GM18505 (cell line): ENCODE data around the gene SLC37A2.
A peak's percentile ranks its signal among the peaks of the same experiment; 100 is the strongest.

Source experiments
- ATAC-seq: cut with Tn5 transposase; IDR thresholded peaks from one replicate; pipeline ENCODE4 v1.9.1; 2021; ENCODE audit not compliant: unreplicated experiment
- POLR2A ChIP-seq: IDR thresholded peaks from 4 replicates; pipeline ENCODE4 v1.6.1; 2011; ENCODE audit warnings: borderline replicate concordance; ENCODE audit not compliant: insufficient read depth, insufficient read length; ENCODE audit errors: extremely low read depth

The SLC37A2 gene

DNA sequence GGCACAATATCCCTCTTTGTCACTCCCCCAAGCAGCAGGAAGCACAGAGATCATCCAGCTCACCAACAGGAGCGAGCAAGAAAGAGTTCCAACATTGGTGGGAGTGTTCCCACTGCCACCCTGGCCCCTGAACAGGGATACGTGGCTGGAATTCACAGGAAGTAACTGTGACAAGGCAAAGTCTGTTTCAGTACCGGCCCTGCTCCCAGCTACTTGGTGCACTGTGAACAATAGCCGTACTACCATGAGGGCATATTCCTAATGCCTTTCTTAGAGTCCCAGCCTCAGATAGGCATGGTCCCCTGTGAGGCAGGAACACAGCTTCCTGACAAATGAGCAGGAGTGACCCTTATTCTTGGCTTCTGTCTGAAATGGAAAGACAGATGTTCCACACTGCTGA is 1.8 kb upstream of the SLC37A2 start:
- no peak for TF ChIP-seq POLR2A
- no peak for ATAC-seq

DNA sequence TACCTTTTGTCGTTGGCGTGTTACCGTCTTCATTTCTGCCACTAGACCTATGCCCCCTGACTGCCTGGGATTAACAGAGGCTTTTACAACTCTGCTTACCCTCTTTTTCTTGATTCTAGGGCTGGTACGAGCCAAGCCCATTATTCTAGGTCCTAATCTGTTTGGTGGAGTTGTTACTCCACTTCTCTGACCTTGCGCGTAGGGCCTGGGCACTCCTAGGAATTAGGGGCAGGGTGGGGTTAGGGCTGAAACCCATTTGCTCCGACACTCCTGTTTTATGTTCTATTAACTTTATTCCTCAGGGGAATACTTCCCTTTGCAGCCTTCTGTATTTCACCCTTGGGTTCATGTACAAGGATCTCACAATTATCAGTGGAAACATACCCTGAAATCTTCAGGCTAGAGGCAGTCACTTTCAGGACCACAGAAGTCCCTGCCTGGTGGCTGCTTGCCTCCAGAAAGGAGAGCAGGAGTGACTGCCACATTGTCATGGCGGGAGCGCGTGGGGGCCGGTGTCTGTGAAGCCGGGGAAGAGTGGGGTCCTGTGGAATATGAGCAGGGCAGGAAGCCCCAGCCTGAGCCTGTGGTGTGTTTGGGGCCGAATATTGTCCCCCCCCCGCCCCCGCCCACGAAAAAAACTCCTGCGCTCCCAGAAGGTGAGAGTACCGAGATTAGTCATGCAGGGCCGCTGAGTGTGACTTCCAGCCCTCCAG is 731 bp upstream of the SLC37A2 start:
- ATAC-seq: peak; percentile 4
- TF ChIP-seq POLR2A: no peak

DNA sequence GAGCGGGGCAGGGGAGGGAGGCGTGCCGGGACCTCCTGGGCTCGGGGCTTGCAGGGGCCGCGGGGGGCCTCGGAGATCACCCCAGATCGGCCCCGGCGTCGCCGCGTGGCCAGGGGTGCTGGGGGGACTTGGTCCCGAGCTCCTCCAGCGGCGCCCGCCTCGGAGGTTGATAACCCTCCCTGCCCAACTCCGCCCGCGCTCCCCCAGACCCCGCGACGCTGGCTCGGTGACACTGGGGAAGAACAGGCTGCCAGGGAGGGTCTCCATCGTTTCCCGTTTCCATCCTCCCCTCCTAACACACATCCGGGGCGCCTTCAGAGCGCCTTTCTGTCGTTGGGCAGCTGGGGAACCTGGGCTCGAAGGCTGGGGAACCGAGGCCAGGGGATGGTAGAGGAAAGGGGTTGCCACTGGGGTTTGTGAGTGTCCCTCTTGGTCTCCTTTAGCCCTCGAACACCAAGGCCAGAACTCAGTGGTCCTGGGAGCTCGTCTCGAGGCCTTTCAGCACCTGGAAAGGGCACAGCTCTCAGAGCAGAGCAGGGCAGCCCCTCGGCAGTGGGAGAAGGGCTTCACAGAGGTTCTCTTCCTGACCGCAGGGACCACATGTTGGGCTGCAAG is 431 bp downstream of the SLC37A2 start:
- peak; percentile 24 for ATAC-seq
- TF ChIP-seq POLR2A: no peak

DNA sequence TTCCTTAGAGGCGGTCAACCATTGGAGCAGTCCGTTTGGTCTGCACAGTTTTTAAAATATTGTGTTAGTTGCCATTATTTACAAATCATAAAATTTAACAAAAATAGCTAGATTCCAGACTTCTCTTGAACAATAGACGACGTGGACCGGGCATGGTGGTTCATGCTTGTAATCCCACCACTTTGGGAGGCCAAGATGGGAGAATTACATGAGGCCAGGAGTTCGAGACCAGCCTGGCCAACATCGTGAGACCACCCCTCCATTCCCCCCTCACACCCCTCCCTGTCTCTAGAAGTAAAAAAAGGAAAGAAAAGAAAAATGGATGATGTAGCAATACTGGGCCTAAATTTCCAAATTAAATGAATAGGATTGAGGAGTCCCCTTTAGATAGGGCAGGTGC is 965 bp downstream of the SLC37A2 start:
- TF ChIP-seq POLR2A: no peak
- ATAC-seq: no peak

DNA sequence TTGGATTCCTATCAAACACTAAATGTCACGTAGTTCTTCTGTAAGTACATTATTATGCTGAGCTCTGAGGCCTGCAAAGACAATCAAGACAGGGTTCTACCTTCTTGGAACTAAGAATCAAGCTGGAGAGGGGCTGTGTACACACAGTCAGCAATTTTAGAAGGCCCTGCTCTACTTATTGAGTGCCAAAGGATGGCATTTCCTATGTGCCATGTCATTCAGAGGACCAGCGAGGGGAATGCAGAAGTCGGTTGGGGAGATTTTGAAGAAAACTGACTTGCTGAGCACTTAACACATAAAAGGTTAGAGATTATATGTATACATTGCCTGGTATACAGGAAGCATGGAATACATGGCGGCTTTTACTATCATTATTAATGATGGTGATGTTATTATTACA is 5.3 kb downstream of the SLC37A2 start:
- ATAC-seq: no peak
- TF ChIP-seq POLR2A: no peak

DNA sequence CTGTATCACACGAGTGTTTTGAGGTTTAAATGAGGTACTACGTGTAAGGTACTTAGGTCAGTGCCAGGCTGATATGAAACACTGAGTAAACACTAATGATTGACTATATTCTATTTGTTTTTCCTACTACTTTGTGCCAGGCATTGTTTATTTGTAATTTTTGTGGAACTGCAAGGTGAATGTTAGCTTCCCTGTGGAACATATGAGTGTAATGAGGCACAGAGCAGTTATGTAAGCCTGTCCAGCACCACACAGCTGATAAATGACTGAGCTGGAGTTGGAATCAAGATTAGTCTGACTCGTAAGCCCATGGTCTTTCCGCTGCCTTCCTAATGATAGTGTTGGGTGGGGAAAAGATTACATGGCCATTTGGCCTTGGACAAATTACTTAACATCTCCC is 5.9 kb downstream of the SLC37A2 start:
- no peak for TF ChIP-seq POLR2A
- ATAC-seq: no peak

DNA sequence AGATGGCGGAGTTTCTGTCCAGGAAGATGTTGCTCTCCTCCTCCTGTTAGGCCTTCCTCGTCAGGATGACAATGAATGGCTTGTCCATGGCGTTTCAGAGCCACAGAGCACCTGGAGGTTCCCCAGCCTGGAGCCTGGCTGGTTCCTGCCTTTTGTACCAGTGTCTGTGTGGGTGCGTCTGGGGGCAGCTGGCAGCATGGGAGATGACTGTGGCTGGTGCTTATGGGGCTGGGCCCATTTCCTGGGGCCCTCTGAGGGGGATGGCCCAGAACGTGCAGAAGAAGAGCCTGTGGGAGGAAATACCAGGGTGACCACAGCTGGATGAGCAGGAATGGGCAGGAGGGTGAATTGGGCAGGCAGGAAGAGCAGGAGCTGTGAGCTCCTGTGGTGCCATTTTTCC is 6.7 kb downstream of the SLC37A2 start:
- no peak for TF ChIP-seq POLR2A
- no peak for ATAC-seq

DNA sequence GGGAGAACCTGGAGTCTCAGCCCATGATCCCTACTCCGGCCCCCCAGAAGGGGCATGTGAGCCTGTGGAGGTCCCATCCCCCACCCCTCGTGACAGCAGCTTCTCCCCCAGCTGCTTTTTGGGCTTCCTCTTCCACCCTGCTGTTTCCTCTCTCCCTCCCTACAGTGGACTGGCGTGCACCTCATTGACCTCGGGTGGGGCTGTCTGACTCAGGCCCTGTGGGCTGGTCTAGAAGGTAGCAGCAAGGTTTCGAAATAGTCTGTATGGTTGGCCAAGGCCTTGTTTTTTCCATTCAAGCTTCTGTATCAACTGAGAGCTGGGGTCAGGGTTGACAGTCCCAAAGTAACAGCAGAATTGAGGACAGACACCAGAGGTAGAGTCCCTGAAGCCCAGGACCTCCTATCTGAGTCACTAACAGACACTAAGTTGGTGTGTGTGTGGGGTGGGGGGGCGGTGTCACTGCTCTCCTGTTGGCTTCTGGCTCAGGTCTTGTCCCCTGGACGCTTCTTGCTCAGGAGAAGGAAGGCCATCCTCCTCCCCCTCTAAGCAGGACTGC is 7.7 kb downstream of the SLC37A2 start:
- no peak for ATAC-seq
- peak; percentile 49 for TF ChIP-seq POLR2A

DNA sequence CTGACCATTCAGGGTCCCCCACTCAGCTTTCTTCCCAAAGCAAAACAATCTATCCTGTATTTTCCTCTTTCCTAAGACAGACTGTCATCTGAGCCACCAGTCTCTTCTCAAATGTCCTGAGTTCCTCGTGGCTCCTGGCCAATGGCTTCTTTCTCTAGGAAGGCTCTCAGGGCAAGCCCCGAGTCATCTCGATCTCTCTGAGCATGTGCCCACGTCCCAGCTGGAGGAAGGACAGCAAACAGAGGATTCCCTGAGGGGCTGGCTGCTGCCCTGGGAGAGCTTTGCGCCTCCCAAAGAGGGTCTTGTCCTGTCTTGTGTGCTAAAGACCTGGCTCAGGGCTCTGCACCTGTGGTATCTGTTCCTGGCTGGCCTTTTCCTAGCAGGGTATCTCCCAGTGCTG is 8.3 kb downstream of the SLC37A2 start:
- TF ChIP-seq POLR2A: no peak
- no peak for ATAC-seq

DNA sequence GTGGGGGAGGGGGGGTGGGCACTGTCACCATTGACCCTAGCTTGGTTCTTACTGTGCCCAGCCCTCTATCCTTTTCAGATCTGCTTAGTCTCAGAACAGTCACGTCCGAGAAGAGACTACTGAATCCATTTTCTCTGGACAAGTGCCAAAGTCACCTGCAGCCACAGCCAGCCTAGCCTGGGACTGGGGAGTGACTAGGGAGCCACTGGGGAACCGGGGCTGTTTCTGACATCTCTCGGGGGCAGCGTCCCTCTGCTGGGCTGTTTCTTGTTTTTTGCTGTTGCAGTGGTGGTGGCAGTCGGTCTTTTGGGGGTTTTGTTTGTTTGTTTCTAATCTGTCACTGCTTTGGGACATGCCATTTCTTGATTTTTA is 8.7 kb downstream of the SLC37A2 start:
- no peak for TF ChIP-seq POLR2A
- ATAC-seq: no peak

DNA sequence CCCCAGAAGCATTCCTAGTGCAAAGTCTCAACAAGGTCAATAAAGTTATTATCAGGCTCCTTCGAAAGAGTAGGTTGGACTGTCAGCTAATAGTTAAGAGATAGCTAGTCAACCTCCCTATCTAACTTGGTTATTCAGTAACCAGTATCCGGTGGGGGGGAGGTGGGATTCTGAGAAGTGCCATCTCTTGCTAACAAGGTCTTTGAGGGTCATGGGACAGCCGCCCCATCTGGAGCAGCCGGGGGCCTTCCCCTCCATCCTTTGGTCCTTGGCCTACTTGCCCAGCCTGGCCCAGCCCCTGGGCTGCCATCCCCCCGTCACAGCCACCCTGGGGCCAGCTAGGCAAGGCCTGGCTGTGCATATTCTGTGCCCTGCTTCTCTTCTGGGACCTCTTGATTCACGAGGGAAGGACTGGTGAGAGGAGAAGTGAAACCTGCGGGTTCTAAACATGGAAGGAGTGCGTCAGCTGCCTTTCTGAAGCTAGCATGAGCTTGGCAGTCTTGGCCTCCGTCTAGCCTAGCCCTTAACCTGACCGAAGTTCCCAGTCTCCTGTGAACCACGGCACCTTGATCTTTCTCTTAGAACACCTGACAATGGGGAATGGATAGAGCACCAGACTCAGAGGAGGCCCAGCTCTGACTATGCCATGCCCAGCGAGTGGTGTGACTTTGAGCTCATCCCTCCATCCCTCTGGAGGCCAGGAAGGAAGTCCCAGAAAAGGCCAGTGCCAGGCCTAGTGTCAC is 9.3 kb downstream of the SLC37A2 start:
- ATAC-seq: peak; percentile 80
- TF ChIP-seq POLR2A: peak; percentile 55

DNA sequence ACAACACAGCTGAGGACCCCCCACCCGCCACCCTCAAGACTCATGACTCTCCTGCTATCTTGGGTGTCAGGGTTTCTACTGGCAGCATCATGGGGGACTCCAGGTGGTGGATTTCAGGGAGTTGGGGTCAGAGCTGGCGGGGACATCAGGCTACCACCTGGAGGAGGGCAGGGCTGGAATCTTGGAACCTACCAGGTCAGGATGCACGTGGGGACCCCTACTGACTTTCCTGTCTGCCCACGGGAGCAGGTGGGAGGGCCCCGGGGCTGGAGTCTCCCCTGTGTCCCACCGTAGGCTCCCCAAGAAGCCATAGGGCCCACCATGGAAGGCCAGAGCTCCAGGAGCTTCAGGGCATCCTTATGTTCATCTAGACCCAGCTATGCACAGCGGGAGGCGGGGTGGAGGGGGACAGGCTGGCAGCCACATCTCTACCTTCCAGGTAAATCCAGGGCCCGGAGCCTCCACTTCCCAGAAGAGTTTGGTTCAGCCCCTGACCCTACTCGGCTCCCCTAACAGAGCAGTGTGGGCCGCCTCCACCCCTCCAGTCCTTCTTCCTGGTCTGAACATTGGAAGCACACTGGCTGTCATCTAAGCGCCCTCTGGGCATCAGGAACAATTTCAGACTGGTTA is 10.0 kb downstream of the SLC37A2 start:
- no peak for ATAC-seq
- no peak for TF ChIP-seq POLR2A
